H1 (cell line): Measurements from ENCODE around the gene MICU1. TPM values are rescaled to one million over a fixed set of nuclear protein-coding genes. Genes with fewer than 3 reads are reported as not detected.

Experiments used
- TAF7 ChIP-seq: optimal IDR thresholded peaks from 2 replicates; pipeline ENCODE3; 2011; ENCODE audit warnings: low read depth, mild to moderate bottlenecking, inconsistent platforms, low read length, moderate library complexity, borderline replicate concordance
- polyA plus RNA-seq, 7 experiments: library from polyadenylated mRNA; depleted of rRNA in 3 of 7; stranded (reverse) in 5 of 7; unstranded in 2 of 7; fragments of >200 nt in 5 of 7; fragments of 200-250 nt in 2 of 7; gene quantifications; 1 replicate in 5 of 7; 2 replicates in 1 of 7; 4 replicates in 1 of 7; pipeline versions ENCODE4 v1.2.1 to v1.2.3, GENCODE V29; 2011 to 2013; ENCODE audit warnings: missing spikeins in 2 of 7, mixed read lengths in 2 of 7
- total RNA-seq: library from RNA; stranded (reverse); fragmentation: NEBNext Ultra II Directional; extraction: Animal tissue kit (Norgen Biotek cat#: 25700); gene quantifications from 2 replicates; pipeline ENCODE4 v1.2.1, GENCODE V29; 2021
- TF ChIP-seq, protein P1 (sequence below): IDR thresholded peaks from 2 replicates; pipeline ENCODE4 v1.6.1; 2011; ENCODE audit warnings: low read length, improper control_type of control experiment

The MICU1 gene
- total and polyA plus RNA-seq, 2 of the 8 experiments (the other 6 are each of a cell fraction or from before 2014, with no cell fraction given): 18.0 to 36.7 TPM

DNA sequence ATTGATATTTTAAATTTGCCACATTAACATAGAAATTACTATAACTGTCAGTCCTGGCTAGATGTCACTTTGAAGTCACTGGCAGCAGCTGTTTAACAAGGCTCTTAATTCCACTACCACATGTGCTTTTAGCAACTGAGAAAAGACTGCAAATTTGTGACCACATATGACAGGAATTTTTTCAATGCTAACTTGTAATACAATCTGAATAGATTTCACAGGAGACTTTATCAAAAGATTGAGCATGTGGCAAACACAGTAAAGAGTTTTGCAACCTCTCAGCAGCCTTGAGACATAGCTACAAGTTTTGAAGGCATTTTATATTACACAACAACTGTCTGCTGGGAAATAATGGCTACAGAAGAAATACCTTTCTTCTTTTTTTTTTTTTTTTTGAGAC is 73.0 kb downstream of the MICU1 start (continued):
- TF ChIP-seq, protein P1, sequence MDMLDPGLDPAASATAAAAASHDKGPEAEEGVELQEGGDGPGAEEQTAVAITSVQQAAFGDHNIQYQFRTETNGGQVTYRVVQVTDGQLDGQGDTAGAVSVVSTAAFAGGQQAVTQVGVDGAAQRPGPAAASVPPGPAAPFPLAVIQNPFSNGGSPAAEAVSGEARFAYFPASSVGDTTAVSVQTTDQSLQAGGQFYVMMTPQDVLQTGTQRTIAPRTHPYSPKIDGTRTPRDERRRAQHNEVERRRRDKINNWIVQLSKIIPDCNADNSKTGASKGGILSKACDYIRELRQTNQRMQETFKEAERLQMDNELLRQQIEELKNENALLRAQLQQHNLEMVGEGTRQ: no peak
- TF ChIP-seq TAF7: no peak
